Upper lobe of left lung (tissue), 6 donors: ENCODE results near the gene PAQR7. TPM values are rescaled to one million over a fixed set of nuclear protein-coding genes. Genes with fewer than 3 reads are reported as not detected.

ENCODE experiments used
- ATAC-seq, 2 donors: fragments of 200-7000 bp; cut with Tn5 transposase; one replicate each; pipeline ENCODE4 v1.9.1; 2022; ENCODE audit warnings: mild to moderate bottlenecking in 2 of 2, moderate library complexity in 2 of 2; ENCODE audit not compliant: low FRiP score in 2 of 2
- DNase-seq, 2 donors: peaks; one replicate each; pipeline ENCODE4 v3.0.0-alpha.2; 2019 to 2020
- H3K27ac ChIP-seq, 4 donors: fragments of 200-600 bp; sonication (generic); one replicate each; pipeline ENCODE4 v1.5.1; 2016 to 2019
- H3K27me3 ChIP-seq, 4 donors: fragments of 200-600 bp; sonication (generic); one replicate each; pipeline ENCODE4 v1.5.1; 2017 to 2019
- H3K36me3 ChIP-seq, 4 donors: fragments of 200-600 bp; sonication (generic); one replicate each; pipeline ENCODE4 v1.5.1; 2016 to 2019
- H3K4me1 ChIP-seq, 4 donors: fragments of 200-600 bp; sonication (generic); one replicate each; pipeline ENCODE4 v1.5.1; 2018 to 2019
- H3K4me3 ChIP-seq, 4 donors: fragments of 200-600 bp; sonication (generic); one replicate each; pipeline ENCODE4 v1.5.1; 2017 to 2019; ENCODE audit warnings: mild to moderate bottlenecking in 2 of 4, moderate library complexity in 1 of 4
- H3K9me3 ChIP-seq, 4 donors: fragments of 200-600 bp; sonication (generic); one replicate each; pipeline ENCODE4 v1.5.1; 2018 to 2019
- CTCF ChIP-seq, 6 experiments: fragments of 450-650 bp in 4 of 6; fragments of 200-600 bp in 2 of 6; sonication (generic) in 2 of 6; IDR thresholded peaks; one replicate each; pipeline ENCODE4 v1.5.1; 2016 to 2019; ENCODE audit warnings: antibody characterized with exemption in 6 of 6
- EP300 ChIP-seq, 4 donors: sonication (generic); formaldehyde crosslinking; IDR thresholded peaks; one replicate each; pipeline ENCODE4 v1.5.1; 2017; ENCODE audit warnings: antibody characterized with exemption in 4 of 4, control low read depth in 2 of 4
- POLR2A ChIP-seq, 4 donors: fragments of 450-650 bp; IDR thresholded peaks; one replicate each; pipeline ENCODE4 v1.5.1; 2016 to 2017; ENCODE audit warnings: antibody characterized with exemption in 4 of 4, mild to moderate bottlenecking in 2 of 4
- POLR2AphosphoS5 ChIP-seq, 2 donors: sonication (generic); formaldehyde crosslinking; IDR thresholded peaks; one replicate each; pipeline ENCODE4 v1.5.1; 2017; ENCODE audit warnings: antibody characterized with exemption in 2 of 2
- WGBS, 2 donors: methylation state at CpG; one replicate each; pipeline ENCODE4 v1.1.5; 2017 to 2018; 5-methylcytosine and 5-hydroxymethylcytosine counted together
- total RNA-seq, 6 donors: library from RNA; depleted of rRNA in 4 of 6; stranded (reverse); fragments of >200 nt in 4 of 6; gene quantifications; one replicate each; pipeline versions ENCODE4 v1.1.0 to v1.2.1, GENCODE V29; 2016 to 2021
- donor health status: DM: no; HTN: no; CAD: no; lungs with moderate emphysema.
- donor health status: DM: no; HTN: yes; CAD: no; lungs with severe emphysema.

PAQR7 gene
- total RNA-seq, 6 donors from 2014 or later, result 1.9 to 9.6 (median 7.0) TPM

- H3K27ac ChIP-seq, result no peak overlapping the region
- H3K9me3 ChIP-seq, result no peaks in the 10 kb centered on the region
- 63 to 73% methylated on average over 3 of the region's 3 CpGs for WGBS, 2 donors
- DNase-seq (no peak), ATAC-seq (no peak)
- H3K36me3 ChIP-seq, result peaks cover 25 to 44% (median 38%) of the 10 kb centered on the region in 4 donors
- H3K27me3 ChIP-seq, result no peaks in the 10 kb centered on the region
- TF ChIP-seq POLR2A (IDR thresholded peaks at IDR 0.05), result no peak
- no peak for TF ChIP-seq POLR2AphosphoS5 (IDR thresholded peaks at IDR 0.05)
- no peak for TF ChIP-seq EP300 (IDR thresholded peaks at IDR 0.05)
- TF ChIP-seq CTCF (IDR thresholded peaks at IDR 0.05), result no peak
- no peak overlapping the region for H3K4me3 ChIP-seq
- H3K4me1 ChIP-seq, result no peaks in the 10 kb centered on the region
These were observed 40.6 kb downstream of the PAQR7 start for GRCh38 chr1:25834894-25835293.

DNA sequence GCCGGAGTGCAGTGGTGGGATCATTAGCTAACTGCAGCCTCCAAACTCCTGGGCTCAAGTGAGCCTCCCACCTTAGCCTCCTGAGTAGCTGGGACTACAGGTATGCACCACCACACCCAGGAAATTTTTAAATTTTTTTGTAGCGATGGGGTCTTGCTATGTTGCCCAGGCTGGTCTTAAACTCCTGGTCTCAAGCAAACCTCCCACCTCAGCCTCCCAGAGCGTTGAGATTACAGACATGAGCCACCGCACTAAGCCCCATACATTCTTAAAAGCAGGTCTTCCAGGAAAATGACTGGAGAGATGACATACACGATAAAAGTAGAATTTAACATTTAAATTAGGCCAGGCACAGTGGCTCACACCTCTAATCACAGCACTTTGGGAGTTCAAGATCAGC, 42.4 kb downstream of the PAQR7 start:
- H3K27me3 ChIP-seq, result no peaks in the 10 kb centered on the region
- H3K36me3 ChIP-seq, result peaks cover 32 to 61% (median 51%) of the 10 kb centered on the region in 4 donors
- WGBS, 2 donors, result 95 to 97% methylated on average over 5 of the region's 5 CpGs
- H3K27ac ChIP-seq, result no peak overlapping the region
- DNase-seq, result no peak
- no peak overlapping the region for H3K4me3 ChIP-seq
- H3K9me3 ChIP-seq, result no peaks in the 10 kb centered on the region
- ATAC-seq, result no peak
- TF ChIP-seq EP300 (IDR thresholded peaks at IDR 0.05) (no peak), CTCF (IDR thresholded peaks at IDR 0.05) (no peak), POLR2A (IDR thresholded peaks at IDR 0.05) (no peak), POLR2AphosphoS5 (IDR thresholded peaks at IDR 0.05) (no peak)
- H3K4me1 ChIP-seq, result no peaks in the 10 kb centered on the region

DNA sequence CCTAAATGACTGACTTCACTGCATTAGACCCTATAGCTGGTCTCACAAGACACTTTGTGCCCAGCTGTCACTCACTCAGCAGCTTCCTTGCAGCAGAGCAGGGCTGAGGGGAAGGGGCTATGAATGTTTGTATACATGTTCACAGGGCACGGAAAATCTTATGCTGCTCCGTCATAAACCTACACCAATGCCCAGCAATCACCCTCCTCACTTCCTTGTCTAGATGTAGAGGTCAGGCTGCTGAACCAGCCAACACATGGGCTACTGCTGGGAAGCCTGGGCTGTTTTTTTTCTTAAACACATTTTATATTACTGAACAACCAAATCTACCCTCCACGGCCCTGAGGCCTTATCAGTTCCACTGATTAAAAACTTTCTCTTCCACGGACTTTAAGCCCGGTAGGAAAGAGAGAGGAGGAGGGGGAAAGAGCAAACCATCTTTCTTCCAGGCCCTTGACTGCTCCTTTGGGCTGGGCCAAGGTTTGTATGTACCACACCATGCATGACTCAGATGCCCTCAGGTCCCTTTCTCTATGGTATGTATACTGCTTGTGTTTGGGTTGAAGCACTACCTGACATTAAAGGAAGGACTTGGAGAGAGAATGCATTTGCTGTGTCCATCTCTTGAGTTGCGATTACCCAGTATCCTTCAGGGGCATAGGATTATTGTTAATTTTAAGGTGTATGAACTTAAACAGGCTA, 43.0 kb downstream of the PAQR7 start:
- 74 to 85% methylated on average over 6 of the region's 6 CpGs for WGBS, 2 donors
- no peak overlapping the region for H3K27ac ChIP-seq
- TF ChIP-seq EP300 (IDR thresholded peaks at IDR 0.05) (no peak), CTCF (IDR thresholded peaks at IDR 0.05) (no peak), POLR2A (IDR thresholded peaks at IDR 0.05) (no peak), POLR2AphosphoS5 (IDR thresholded peaks at IDR 0.05) (no peak)
- H3K36me3 ChIP-seq, result peaks cover 35 to 68% (median 57%) of the 10 kb centered on the region in 4 donors
- DNase-seq (no peak), ATAC-seq (no peak)
- H3K9me3 ChIP-seq, result no peaks in the 10 kb centered on the region
- H3K4me1 ChIP-seq, result no peaks in the 10 kb centered on the region
- no peaks in the 10 kb centered on the region for H3K27me3 ChIP-seq
- H3K4me3 ChIP-seq, result no peak overlapping the region

GRCh38 chr1:25831569-25832196, 43.8 kb downstream of the PAQR7 start:
- H3K27me3 ChIP-seq, result no peaks in the 10 kb centered on the region

More at GRCh38 chr1:25831569-25832196, 43.8 kb downstream of the PAQR7 start:
- H3K36me3 ChIP-seq, result peaks cover 35 to 76% (median 64%) of the 10 kb centered on the region in 4 donors
- ATAC-seq (no peak), DNase-seq (no peak)
- no peak for TF ChIP-seq POLR2A (IDR thresholded peaks at IDR 0.05)
- no peak for TF ChIP-seq POLR2AphosphoS5 (IDR thresholded peaks at IDR 0.05)
- no peak for TF ChIP-seq CTCF (IDR thresholded peaks at IDR 0.05)
- no peak for TF ChIP-seq EP300 (IDR thresholded peaks at IDR 0.05)
- WGBS, 2 donors, result 43 to 57% methylated on average over 5 of the region's 5 CpGs
- H3K27ac ChIP-seq, result peak overlapping the region in 2 of 4 donors; percentile 43 to 47
- no peaks in the 10 kb centered on the region for H3K4me1 ChIP-seq
- no peaks in the 10 kb centered on the region for H3K9me3 ChIP-seq
- H3K4me3 ChIP-seq, result no peak overlapping the region
